HG03060 (cell line): ENCODE data around the gene CASTOR1.

ENCODE experiments used
- ATAC-seq: cut with Tn5 transposase; IDR thresholded peaks from one replicate; pipeline ENCODE4 v1.9.1; 2021; ENCODE audit warnings: low read depth, moderate number of reproducible peaks; ENCODE audit not compliant: unreplicated experiment

CASTOR1 gene

DNA sequence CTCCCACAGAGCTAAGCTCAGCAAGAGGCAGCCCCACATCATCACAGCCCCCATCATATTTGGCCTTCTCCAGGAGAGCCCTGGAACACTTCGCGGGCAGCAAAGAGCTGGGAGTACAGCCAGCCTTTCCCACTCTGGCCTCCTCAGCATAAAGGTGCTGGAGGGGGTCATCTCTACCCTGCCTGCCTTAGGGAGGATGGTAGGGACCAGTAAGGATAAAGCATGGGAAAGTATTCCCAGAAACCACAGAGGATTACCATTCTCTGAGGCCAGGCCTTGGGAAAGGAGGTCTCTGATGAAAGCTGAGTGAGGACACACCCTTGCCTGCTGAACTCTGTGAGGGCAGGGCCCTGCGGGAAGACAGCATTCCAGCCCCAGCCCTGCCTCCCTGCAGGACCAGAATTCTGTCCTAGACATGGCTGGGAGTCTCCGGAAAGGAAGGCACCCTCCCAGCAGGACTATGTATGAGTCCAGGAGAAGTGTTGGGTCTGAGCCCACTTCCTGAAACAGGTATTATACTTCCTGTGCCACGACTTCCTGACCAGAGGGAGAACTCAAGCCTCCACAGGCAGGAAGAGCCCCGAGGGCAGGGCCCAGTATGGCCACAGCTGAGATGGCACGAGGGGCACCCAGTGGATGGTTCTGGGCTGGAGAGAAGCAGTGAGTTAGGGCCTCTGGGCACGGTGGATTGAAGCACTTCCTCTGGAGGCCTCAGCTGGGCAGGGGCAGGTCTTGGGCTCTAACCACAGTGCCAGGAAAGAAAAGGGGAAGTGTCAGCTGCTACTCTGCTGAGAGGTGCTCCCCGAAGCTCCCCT lies 12.9 kb upstream of the CASTOR1 start:
- no peak for ATAC-seq

- no peak for ATAC-seq
Observed at GRCh38 chr22:30299322-30299721, 10.0 kb upstream of the CASTOR1 start.

GRCh38 chr22:30297991-30298701 lies 8.8 kb upstream of the CASTOR1 start:
- ATAC-seq: no peak

DNA sequence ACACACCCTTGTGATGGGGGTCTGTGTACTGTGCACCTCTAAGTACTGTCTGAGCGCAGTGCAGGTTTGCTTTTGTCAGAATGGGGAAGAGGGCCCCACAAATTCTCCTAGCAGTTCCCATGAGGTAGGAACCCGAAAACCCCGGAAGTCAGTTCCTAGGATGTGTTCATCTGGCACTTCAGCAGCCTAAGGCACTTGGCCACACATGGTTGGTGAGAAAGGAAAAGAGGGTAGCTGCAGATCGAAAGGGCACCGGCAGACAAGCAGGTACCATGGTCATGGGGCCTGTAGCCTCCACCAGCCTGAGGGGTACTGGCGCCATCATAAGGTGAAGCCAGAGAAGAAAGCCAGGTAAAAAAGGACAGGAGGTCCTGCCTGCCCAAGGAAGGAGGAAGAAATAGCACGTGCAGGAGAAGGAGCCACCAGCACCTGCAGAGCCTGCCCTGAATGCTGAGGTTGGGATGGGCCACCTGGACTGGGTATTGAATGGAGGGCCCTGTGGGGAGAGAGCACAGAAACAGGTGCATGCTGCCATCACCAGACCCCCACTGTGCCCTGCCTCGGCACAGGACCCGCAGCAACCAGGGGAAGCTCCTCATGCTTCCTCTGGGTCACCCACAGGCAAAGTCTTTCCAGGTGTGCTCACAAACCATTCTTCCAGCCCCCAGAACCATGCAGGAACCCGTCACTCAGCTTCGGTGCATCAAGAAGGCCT lies 8.1 kb upstream of the CASTOR1 start:
- ATAC-seq: no peak

DNA sequence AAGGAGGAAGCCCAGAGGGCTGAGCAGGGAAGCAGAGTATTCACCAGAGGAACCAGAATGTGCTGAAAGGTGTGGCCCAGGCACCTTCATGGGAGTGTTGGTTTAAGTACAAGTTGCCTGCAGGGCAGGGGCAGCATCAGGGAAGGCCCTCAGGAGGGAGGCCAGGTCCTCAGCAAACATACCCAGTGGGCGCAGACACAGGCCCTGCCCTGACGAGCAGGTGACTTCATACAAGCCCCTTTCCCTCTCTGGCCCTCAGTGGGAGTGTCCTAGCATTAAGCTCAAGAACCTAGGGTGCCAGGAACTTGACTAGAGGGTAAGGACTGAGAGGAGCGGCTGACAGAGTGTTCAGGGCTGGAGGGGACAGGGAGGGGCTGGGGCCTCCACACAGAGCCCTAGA lies 7.5 kb upstream of the CASTOR1 start:
- ATAC-seq: no peak

GRCh38 chr22:30296324-30296723 lies 7.0 kb upstream of the CASTOR1 start:
- ATAC-seq: no peak

GRCh38 chr22:30295576-30295975 lies 6.3 kb upstream of the CASTOR1 start:
- no peak for ATAC-seq

DNA sequence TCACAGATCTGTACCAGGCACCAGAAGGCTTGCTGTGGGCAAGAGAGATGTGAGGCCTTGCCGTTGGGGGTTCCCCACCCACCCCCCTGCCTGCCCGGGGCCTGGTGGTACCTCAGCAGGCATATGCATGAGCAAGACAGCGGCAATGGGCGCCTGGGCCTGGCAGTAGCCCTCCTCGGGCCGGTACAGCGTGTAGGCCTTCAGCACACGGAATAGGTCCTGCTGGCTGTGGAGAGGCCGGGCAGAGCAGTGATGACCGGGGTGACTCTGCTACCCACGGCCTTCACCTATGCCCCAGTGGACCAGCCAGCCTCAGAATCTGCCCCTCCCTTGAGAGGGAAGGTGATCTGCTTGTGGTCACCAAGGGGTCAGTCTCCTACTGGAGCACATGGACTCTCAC lies 5.5 kb upstream of the CASTOR1 start:
- no peak for ATAC-seq

- ATAC-seq: no peak
Observed at GRCh38 chr22:30294066-30294465, 4.8 kb upstream of the CASTOR1 start.

- ATAC-seq: no peak
Observed at GRCh38 chr22:30293026-30293425, 3.7 kb upstream of the CASTOR1 start.

- ATAC-seq: no peak
Observed at GRCh38 chr22:30292069-30292970, 3.0 kb upstream of the CASTOR1 start.

- ATAC-seq: no peak
Observed at GRCh38 chr22:30291058-30291892, 2.0 kb upstream of the CASTOR1 start.

GRCh38 chr22:30290342-30291057 lies 1.2 kb upstream of the CASTOR1 start:
- ATAC-seq: no peak

GRCh38 chr22:30289980-30290313 lies 642 bp upstream of the CASTOR1 start:
- no peak for ATAC-seq

DNA sequence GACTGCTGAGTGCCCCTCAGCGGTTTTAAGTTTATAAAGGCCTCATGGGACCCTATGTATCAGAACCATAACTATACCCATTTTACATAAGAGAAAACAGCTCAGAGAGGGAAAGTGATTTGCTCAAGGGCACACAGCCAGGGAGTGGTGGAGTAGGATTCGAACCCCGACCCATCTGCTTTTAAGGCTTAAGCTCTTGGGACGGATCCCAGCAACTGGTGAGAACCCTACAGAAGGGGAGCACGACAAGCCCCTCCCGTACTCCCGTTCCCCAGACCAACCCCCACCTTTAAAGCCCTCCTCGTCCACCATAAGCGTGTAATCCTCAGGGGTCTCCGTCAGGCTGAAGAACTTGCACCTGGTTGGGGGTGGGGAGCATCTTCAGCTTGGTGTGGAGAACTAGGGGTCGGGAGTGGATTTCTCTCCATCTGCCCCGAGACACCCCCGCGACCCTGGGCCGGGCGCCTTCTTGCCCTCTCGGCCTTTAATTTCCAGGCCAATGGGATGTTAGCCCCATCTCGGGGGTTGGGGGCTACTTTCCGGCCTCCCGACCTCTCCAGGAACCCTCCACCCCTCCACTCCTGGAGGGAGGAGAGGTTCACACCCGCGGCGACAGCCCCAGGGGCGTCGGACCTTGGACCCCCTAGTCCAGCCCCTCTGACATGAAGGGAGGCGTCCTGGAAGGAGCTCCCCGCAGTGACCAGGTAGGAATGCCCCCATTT lies 725 bp downstream of the CASTOR1 start:
- no peak for ATAC-seq

DNA sequence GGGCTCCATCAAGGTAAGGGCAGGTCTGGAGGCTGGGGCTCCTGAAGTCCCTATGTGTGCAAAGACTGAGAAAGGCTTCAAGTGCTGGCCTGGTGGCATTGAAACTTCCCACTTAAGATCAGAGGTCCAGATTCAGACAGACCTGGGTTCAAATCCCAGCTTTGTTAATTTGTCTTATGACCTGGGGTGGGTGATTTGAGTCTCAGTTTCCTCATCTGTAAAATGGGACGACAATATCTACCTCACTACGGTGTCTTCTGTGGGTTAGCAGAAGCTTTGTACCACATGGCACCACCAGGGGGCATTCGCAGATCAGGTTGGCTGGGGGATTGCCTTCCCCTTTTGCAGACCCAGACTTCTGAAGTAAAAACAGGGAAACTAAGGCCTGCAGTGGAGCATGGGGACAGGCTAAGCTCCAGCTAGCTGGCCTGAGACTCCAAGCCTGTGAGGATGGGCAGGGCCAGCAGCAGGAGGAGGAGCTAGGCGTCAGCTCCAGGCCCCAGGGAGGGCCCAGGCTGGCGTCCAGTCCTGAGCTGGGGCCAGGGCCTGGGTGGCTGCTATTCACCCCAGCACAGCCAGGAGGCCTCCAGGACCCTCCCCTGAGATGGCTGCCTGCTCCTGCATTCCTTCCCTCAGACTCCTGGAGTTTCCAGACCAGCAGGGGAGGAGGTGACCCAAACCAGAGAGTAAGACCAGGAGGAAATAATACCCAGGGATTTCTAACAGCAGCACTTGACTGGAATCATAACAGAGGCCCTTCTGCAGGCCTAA lies 1.5 kb downstream of the CASTOR1 start:
- ATAC-seq: no peak

DNA sequence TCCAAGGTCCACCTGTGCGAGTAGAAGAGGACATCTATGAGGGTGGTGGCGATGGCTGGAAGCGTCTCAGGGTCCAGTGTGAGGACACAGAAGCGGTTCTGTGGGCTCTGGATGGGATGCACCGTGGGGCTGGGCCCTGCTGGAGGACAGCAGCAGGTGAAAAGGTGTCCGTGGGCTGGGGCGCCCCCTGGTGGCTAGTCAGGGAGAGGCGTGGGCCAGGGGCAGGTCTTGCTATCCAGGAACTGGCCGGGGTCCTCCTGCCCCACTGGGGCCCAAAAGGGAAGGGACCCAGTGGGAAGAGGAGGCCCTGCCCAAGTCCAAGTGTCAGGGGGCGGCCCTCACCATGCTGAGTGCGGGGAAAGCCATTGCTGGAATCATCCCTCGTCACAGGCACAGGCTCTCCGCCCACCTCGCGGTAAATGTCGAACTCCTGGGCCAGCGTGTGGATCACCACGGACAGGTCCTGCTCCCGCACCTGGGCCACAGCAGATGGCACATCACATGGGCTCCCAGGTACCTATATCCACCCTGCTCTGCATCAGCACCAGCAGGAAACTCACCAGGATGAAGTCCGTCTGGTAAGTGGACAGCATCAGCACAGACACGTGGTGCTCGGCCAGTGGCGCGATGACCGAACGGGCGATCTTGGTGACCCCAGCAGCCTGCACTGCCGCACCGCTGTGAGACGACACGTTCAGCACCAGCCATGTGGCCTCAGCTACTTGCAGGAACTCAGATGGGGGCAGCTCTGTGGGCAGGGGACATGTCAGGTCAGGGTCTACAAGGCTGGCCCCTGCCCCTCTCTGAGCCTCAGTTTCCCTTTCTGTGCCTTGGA lies 2.3 kb downstream of the CASTOR1 start:
- no peak for ATAC-seq
